HepG2 (cell line): ENCODE results near the gene PPP4R2. TPM values are rescaled to one million over a fixed set of nuclear protein-coding genes. Genes with fewer than 3 reads are reported as not detected.

Experiments
- BATF2 ChIP-seq: sonication (generic); formaldehyde crosslinking; IDR thresholded peaks from 2 replicates; pipeline ENCODE4 v1.8.0; 2022; ENCODE audit warnings: mild to moderate bottlenecking, missing genetic modification reagents, moderate library complexity
- HNF1A ChIP-seq, 2 experiments: sonication (generic) in 1 of 2; formaldehyde crosslinking in 1 of 2; IDR thresholded peaks; 2 replicates each; pipeline versions ENCODE4 v1.4.0 to v1.6.1; 2016 to 2020; ENCODE audit warnings: borderline replicate concordance in 1 of 2, low read depth in 1 of 2, mild to moderate bottlenecking in 1 of 2, missing genetic modification reagents in 1 of 2
- HNRNPUL1 ChIP-seq: fragments of 200-400 bp; formaldehyde crosslinking; IDR thresholded peaks from 2 replicates; pipeline ENCODE4 v1.6.1; 2017; ENCODE audit warnings: low read depth, mild to moderate bottlenecking, low read length, moderate library complexity
- MNT ChIP-seq: fragments of 450-650 bp; IDR thresholded peaks from 2 replicates; pipeline ENCODE4 v1.6.1; 2016
- NBN ChIP-seq: fragments of 450-650 bp; conservative IDR thresholded peaks from 2 replicates; pipeline ENCODE4 v1.6.1; 2017
- POLR2A ChIP-seq, 2 experiments: IDR thresholded peaks; 2 replicates each; pipeline ENCODE4 v1.6.1; 2011; ENCODE audit warnings: low read depth in 2 of 2, low read length in 2 of 2, mild to moderate bottlenecking in 1 of 2, moderate library complexity in 1 of 2; ENCODE audit not compliant: insufficient read depth in 1 of 2
- ZMYM3 ChIP-seq: sonication (generic); formaldehyde crosslinking; IDR thresholded peaks from 2 replicates; pipeline ENCODE4 v1.5.1; 2020; ENCODE audit warnings: mild to moderate bottlenecking, missing genetic modification reagents
- ZNF224 ChIP-seq: sonication (generic); formaldehyde crosslinking; IDR thresholded peaks from 2 replicates; pipeline ENCODE4 v1.5.0; 2020; ENCODE audit warnings: mild to moderate bottlenecking, missing genetic modification reagents
- ZNF225 ChIP-seq: sonication (generic); formaldehyde crosslinking; IDR thresholded peaks from 2 replicates; pipeline ENCODE4 v1.4.0; 2020; ENCODE audit warnings: mild to moderate bottlenecking, missing genetic modification reagents
- ZNF296 ChIP-seq: sonication (generic); formaldehyde crosslinking; conservative IDR thresholded peaks from 2 replicates; pipeline ENCODE4 v1.5.0; 2020; ENCODE audit warnings: mild to moderate bottlenecking, missing genetic modification reagents
- ZNF746 ChIP-seq: sonication (generic); formaldehyde crosslinking; IDR thresholded peaks from 2 replicates; pipeline ENCODE4 v1.8.0; 2022; ENCODE audit warnings: mild to moderate bottlenecking, missing genetic modification reagents
- ZNF790 ChIP-seq: sonication (generic); formaldehyde crosslinking; IDR thresholded peaks from 2 replicates; pipeline ENCODE4 v1.8.0; 2022; ENCODE audit warnings: missing genetic modification reagents, mild to moderate bottlenecking, borderline replicate concordance
- polyA plus RNA-seq, 8 experiments: library from polyadenylated mRNA; depleted of rRNA in 3 of 8; stranded (reverse) in 7 of 8; unstranded in 1 of 8; fragments of >200 nt; fragmentation: Illumina TruSeq in 4 of 8; extraction: Trizol in 4 of 8; gene quantifications; 2 replicates each; pipeline versions ENCODE4 v1.2.1 to v1.2.3, GENCODE V29; 2011 to 2016; ENCODE audit warnings: low read depth in 4 of 8, missing spikeins in 1 of 8, mixed read lengths in 1 of 8; ENCODE audit not compliant: insufficient read depth in 1 of 8
- total RNA-seq, 5 experiments: library from RNA; depleted of rRNA; stranded (reverse); fragments of >200 nt; fragmentation: Illumina TruSeq; extraction: Trizol; gene quantifications; 2 replicates each; pipeline ENCODE4 v1.2.3, GENCODE V29; 2016; ENCODE audit warnings: low read depth in 1 of 5
- TF ChIP-seq, protein P1 (sequence below): sonication (generic); formaldehyde crosslinking; IDR thresholded peaks from 2 replicates; pipeline ENCODE4 v1.5.0; 2020; ENCODE audit warnings: mild to moderate bottlenecking, missing genetic modification reagents
- TF ChIP-seq, protein P2 (sequence below): sonication (generic); formaldehyde crosslinking; IDR thresholded peaks from 2 replicates; pipeline ENCODE4 v1.4.0; 2020; ENCODE audit warnings: missing genetic modification reagents, mild to moderate bottlenecking, borderline replicate concordance
- TF ChIP-seq, protein P3 (sequence below): sonication (generic); formaldehyde crosslinking; IDR thresholded peaks from 2 replicates; pipeline ENCODE4 v1.5.0; 2020; ENCODE audit warnings: missing genetic modification reagents, mild to moderate bottlenecking, borderline replicate concordance
- TF ChIP-seq, protein P4 (sequence below): sonication (generic); formaldehyde crosslinking; IDR thresholded peaks from 2 replicates; pipeline ENCODE4 v1.5.0; 2020; ENCODE audit warnings: mild to moderate bottlenecking, missing genetic modification reagents

Gene PPP4R2
- total and polyA plus RNA-seq, 2 of the 13 experiments (the other 11 are each of a cell fraction or from before 2014, with no cell fraction given): 22.3 to 161 TPM

DNA sequence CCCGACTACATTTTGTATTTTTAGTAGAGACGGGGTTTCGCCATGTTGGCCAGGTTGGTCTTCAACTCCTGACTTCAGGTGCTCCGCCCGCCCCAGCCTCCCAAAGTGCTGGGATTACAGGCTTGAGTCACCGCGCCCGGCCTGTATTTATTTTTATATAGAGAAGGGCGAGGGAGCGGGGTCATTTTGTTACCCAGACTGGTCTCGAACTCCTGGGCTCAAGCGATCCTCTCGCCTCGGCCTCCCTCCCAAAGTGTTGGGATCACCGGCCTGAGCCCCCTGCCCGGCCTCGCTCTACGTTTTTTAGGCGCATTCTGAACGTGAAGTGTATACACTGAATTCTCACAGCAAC, 514 bp upstream of the PPP4R2 start (continued):
- no peak for TF ChIP-seq ZNF225 (CRISPR knock-in tag)
- TF ChIP-seq HNRNPUL1: no peak
- no peak for TF ChIP-seq NBN
- TF ChIP-seq, protein P1, sequence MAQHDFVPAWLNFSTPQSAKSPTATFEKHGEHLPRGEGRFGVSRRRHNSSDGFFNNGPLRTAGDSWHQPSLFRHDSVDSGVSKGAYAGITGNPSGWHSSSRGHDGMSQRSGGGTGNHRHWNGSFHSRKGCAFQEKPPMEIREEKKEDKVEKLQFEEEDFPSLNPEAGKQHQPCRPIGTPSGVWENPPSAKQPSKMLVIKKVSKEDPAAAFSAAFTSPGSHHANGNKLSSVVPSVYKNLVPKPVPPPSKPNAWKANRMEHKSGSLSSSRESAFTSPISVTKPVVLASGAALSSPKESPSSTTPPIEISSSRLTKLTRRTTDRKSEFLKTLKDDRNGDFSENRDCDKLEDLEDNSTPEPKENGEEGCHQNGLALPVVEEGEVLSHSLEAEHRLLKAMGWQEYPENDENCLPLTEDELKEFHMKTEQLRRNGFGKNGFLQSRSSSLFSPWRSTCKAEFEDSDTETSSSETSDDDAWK (CRISPR knock-in tag): no peak
- 0 out of 2 replicates have a peak, but pooled peaks have one; percentile 50 for TF ChIP-seq ZNF224 (CRISPR knock-in tag)
- no peak for TF ChIP-seq ZNF296
- TF ChIP-seq ZNF790 (CRISPR knock-in tag): no peak
- TF ChIP-seq HNF1A (IDR thresholded peaks at IDR 0.05; ENCODE audit: low read depth): no peak
- no peak for TF ChIP-seq HNF1A (CRISPR knock-in tag; IDR thresholded peaks at IDR 0.05; ENCODE audit: borderline replicate concordance)
- TF ChIP-seq POLR2A (IDR thresholded peaks at IDR 0.05; ENCODE audit: insufficient read depth in 1 of 2, low read depth in 2 of 2, low read length in 2 of 2): no peak
- no peak for TF ChIP-seq ZNF746 (CRISPR knock-in tag)
- TF ChIP-seq, protein P2, sequence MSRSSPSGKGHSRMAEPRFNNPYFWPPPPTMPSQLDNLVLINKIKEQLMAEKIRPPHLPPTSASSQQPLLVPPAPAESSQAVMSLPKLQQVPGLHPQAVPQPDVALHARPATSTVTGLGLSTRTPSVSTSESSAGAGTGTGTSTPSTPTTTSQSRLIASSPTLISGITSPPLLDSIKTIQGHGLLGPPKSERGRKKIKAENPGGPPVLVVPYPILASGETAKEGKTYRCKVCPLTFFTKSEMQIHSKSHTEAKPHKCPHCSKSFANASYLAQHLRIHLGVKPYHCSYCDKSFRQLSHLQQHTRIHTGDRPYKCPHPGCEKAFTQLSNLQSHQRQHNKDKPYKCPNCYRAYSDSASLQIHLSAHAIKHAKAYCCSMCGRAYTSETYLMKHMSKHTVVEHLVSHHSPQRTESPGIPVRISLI (CRISPR knock-in tag): no peak
- no peak for TF ChIP-seq BATF2 (CRISPR knock-in tag)
- TF ChIP-seq, protein P3, sequence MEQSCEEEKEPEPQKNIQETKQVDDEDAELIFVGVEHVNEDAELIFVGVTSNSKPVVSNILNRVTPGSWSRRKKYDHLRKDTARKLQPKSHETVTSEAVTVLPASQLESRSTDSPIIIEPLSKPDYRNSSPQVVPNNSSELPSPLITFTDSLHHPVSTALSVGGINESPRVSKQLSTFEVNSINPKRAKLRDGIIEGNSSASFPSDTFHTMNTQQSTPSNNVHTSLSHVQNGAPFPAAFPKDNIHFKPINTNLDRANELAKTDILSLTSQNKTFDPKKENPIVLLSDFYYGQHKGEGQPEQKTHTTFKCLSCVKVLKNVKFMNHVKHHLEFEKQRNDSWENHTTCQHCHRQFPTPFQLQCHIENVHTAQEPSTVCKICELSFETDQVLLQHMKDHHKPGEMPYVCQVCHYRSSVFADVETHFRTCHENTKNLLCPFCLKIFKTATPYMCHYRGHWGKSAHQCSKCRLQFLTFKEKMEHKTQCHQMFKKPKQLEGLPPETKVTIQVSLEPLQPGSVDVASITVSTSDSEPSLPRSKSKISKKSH (CRISPR knock-in tag): no peak
- TF ChIP-seq ZMYM3 (CRISPR knock-in tag): no peak
- TF ChIP-seq, protein P4, sequence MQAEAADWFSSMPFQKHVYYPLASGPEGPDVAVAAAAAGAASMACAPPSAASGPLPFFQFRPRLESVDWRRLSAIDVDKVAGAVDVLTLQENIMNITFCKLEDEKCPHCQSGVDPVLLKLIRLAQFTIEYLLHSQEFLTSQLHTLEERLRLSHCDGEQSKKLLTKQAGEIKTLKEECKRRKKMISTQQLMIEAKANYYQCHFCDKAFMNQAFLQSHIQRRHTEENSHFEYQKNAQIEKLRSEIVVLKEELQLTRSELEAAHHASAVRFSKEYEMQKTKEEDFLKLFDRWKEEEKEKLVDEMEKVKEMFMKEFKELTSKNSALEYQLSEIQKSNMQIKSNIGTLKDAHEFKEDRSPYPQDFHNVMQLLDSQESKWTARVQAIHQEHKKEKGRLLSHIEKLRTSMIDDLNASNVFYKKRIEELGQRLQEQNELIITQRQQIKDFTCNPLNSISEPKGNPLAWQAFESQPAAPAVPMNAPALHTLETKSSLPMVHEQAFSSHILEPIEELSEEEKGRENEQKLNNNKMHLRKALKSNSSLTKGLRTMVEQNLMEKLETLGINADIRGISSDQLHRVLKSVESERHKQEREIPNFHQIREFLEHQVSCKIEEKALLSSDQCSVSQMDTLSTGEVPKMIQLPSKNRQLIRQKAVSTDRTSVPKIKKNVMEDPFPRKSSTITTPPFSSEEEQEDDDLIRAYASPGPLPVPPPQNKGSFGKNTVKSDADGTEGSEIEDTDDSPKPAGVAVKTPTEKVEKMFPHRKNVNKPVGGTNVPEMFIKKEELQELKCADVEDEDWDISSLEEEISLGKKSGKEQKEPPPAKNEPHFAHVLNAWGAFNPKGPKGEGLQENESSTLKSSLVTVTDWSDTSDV (CRISPR knock-in tag): 0 out of 2 replicates have a peak, but pooled peaks have one; percentile 63
- no peak for TF ChIP-seq MNT
